Measurements from ENCODE around the gene INHBC.
"Not testable (repeated sequence)": the region's sequence is repeated elsewhere in the genome, so short reads cannot be mapped to it uniquely, and the experiment has no call there.

Gene INHBC

GRCh38 chr12:57390174-57390573 is 44.4 kb upstream of the INHBC start:
- TF ChIP-seq CTCF (IDR thresholded peaks at IDR 0.05; ENCODE audit: insufficient read depth, low read length, poor library complexity, severe bottlenecking), result no peak
- no peak for DNase-seq (ENCODE audit: extremely low read depth, insufficient read length)
- Histone ChIP-seq H3K27me3 (replicated peaks; ENCODE audit: control insufficient read depth, insufficient read depth, low read length) (no peaks in the 10 kb centered on the region), H3K4me3 (replicated peaks; ENCODE audit: low read depth, low read length) (no peak overlapping the region), H3K36me3 (ENCODE audit: control insufficient read depth, insufficient read depth, low read length) (no peaks in the 10 kb centered on the region; the same call in none of the 2 replicates)

GRCh38 chr12:57395121-57395520 is 39.5 kb upstream of the INHBC start:
- Histone ChIP-seq H3K36me3 (ENCODE audit: control insufficient read depth, insufficient read depth, low read length) (no peaks in the 10 kb centered on the region; the same call in none of the 2 replicates), H3K4me3 (replicated peaks; ENCODE audit: low read depth, low read length) (no peak overlapping the region), H3K27me3 (replicated peaks; ENCODE audit: control insufficient read depth, insufficient read depth, low read length) (no peaks in the 10 kb centered on the region)
- TF ChIP-seq CTCF (IDR thresholded peaks at IDR 0.05; ENCODE audit: insufficient read depth, low read length, poor library complexity, severe bottlenecking), result no peak
- no peak for DNase-seq (ENCODE audit: extremely low read depth, insufficient read length)

GRCh38 chr12:57397441-57397840 is 37.1 kb upstream of the INHBC start:
- Histone ChIP-seq H3K36me3 (ENCODE audit: control insufficient read depth, insufficient read depth, low read length) (no peaks in the 10 kb centered on the region; the same call in 1 of the 2 replicates), H3K27me3 (replicated peaks; ENCODE audit: control insufficient read depth, insufficient read depth, low read length) (no peaks in the 10 kb centered on the region), H3K4me3 (replicated peaks; ENCODE audit: low read depth, low read length) (no peak overlapping the region)
- no peak for TF ChIP-seq CTCF (IDR thresholded peaks at IDR 0.05; ENCODE audit: insufficient read depth, low read length, poor library complexity, severe bottlenecking)
- DNase-seq (ENCODE audit: extremely low read depth, insufficient read length), result no peak

GRCh38 chr12:57399718-57400463 is 34.7 kb upstream of the INHBC start:
- H3K36me3 ChIP-seq (ENCODE audit: control insufficient read depth, insufficient read depth, low read length); H3K4me3 ChIP-seq (replicated peaks; ENCODE audit: low read depth, low read length); H3K27me3 ChIP-seq (replicated peaks; ENCODE audit: control insufficient read depth, insufficient read depth, low read length); DNase-seq (ENCODE audit: extremely low read depth, insufficient read length): not testable (repeated sequence)

- H3K4me3 ChIP-seq (replicated peaks; ENCODE audit: low read depth, low read length), result no peak overlapping the region
- H3K36me3 ChIP-seq (ENCODE audit: control insufficient read depth, insufficient read depth, low read length), result no peaks in the 10 kb centered on the region
- H3K27me3 ChIP-seq (replicated peaks; ENCODE audit: control insufficient read depth, insufficient read depth, low read length), result no peaks in the 10 kb centered on the region
- no peak for TF ChIP-seq CTCF (IDR thresholded peaks at IDR 0.05; ENCODE audit: insufficient read depth, low read length, poor library complexity, severe bottlenecking)
- no peak for DNase-seq (ENCODE audit: extremely low read depth, insufficient read length)
Observed at GRCh38 chr12:57401165-57401564, 33.4 kb upstream of the INHBC start.

GRCh38 chr12:57402156-57402555 is 32.4 kb upstream of the INHBC start:
- H3K36me3 ChIP-seq (ENCODE audit: control insufficient read depth, insufficient read depth, low read length); DNase-seq (ENCODE audit: extremely low read depth, insufficient read length); H3K27me3 ChIP-seq (replicated peaks; ENCODE audit: control insufficient read depth, insufficient read depth, low read length); H3K4me3 ChIP-seq (replicated peaks; ENCODE audit: low read depth, low read length): not testable (repeated sequence)
